ENCODE measurements around the gene PIEZO2. TPM values are rescaled to one million over a fixed set of nuclear protein-coding genes. Genes with fewer than 3 reads are reported as not detected.
"Not testable (repeated sequence)": the region's sequence is repeated elsewhere in the genome, so short reads cannot be mapped to it uniquely, and the experiment has no call there.

PIEZO2 gene
- total RNA-seq, 2 experiments from 2014 or later = not detected

GRCh38 chr18:11146238-11146946 is 3.0 kb downstream of the PIEZO2 start:
- no peak for DNase-seq
- no peak overlapping the region for H3K4me3 Mint-ChIP-seq
- peaks cover 38% of the 10 kb centered on the region for H3K27me3 Mint-ChIP-seq
- no peaks in the 10 kb centered on the region for H3K4me1 Mint-ChIP-seq
- POLR2A ChIA-PET = no interaction called here
- H3K27ac Mint-ChIP-seq = no peak overlapping the region
- CTCF ChIA-PET = no interaction called here
- no peaks in the 10 kb centered on the region for H3K9me3 Mint-ChIP-seq
- no peaks in the 10 kb centered on the region for H3K36me3 Mint-ChIP-seq (ENCODE audit: low read depth)

GRCh38 chr18:11145413-11146191 is 3.8 kb downstream of the PIEZO2 start:
- DNase-seq = no peak
- no peak overlapping the region for H3K4me3 Mint-ChIP-seq
- H3K36me3 Mint-ChIP-seq (ENCODE audit: low read depth) = no peaks in the 10 kb centered on the region
- CTCF ChIA-PET = no interaction called here
- H3K9me3 Mint-ChIP-seq = no peaks in the 10 kb centered on the region
- peaks cover 30% of the 10 kb centered on the region for H3K27me3 Mint-ChIP-seq
- no peaks in the 10 kb centered on the region for H3K4me1 Mint-ChIP-seq
- POLR2A ChIA-PET = no interaction called here
- H3K27ac Mint-ChIP-seq = no peak overlapping the region

- Mint-ChIP-seq H3K27me3 (no peaks in the 10 kb centered on the region), H3K27ac (no peak overlapping the region), H3K4me3 (no peak overlapping the region), H3K9me3 (no peaks in the 10 kb centered on the region), H3K36me3 (ENCODE audit: low read depth) (no peaks in the 10 kb centered on the region), H3K4me1 (no peaks in the 10 kb centered on the region)
- ChIA-PET POLR2A (no interaction called here), CTCF (no interaction called here)
- no peak for DNase-seq
Measured at GRCh38 chr18:11137400-11137799, 12.0 kb downstream of the PIEZO2 start.

DNA sequence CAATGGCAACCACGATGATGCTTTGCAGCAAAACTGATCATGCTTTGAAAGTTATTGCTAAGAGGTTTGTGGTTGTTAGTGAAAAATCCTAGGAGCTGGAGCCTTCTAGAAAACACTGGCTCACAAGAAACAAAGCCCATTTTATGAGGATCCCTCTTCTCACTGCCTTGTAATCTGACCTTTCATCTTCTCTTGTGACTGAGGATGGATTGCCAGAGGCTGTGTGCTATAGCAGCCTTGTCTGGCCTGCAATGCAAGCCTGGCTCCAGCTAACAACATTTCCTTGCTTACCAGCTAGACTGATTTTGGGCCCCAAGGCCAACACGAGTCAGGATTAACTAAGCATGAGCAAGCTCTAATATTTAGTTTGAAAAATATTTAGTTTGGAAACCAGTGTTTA is 13.1 kb downstream of the PIEZO2 start:
- CTCF ChIA-PET = no interaction called here
- Mint-ChIP-seq H3K27me3 (no peaks in the 10 kb centered on the region), H3K36me3 (ENCODE audit: low read depth) (no peaks in the 10 kb centered on the region), H3K9me3 (no peaks in the 10 kb centered on the region), H3K4me3 (no peak overlapping the region), H3K27ac (no peak overlapping the region), H3K4me1 (no peaks in the 10 kb centered on the region)
- POLR2A ChIA-PET = no interaction called here
- no peak for DNase-seq

DNA sequence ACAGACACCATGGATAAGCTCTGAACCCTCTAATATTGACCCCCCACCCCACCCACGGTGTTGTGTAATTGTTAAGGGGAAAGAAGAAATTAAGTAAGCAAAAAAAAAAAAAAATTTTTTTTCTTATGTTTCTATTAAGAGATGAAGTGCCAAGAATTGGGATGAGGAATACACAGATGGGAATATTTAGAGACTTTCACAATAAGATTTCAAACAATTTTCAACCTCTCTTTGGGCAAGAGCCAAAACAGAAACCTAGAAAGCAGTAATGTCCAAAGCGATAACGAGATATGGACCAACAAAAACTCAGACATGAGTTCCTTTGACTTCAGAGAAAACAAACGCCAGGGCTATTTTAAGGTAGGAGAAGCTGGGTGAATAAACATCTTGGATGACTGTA is 14.4 kb downstream of the PIEZO2 start:
- Mint-ChIP-seq H3K4me3 (no peak overlapping the region), H3K36me3 (ENCODE audit: low read depth) (no peaks in the 10 kb centered on the region), H3K27ac (no peak overlapping the region), H3K9me3 (no peaks in the 10 kb centered on the region), H3K27me3 (no peaks in the 10 kb centered on the region), H3K4me1 (no peaks in the 10 kb centered on the region)
- no peak for DNase-seq
- CTCF ChIA-PET = interaction anchor here (1.6 kb wide), 1 partner anchor 21 kb away, joined by 3 read pairs; no protein-coding TSS in a partner anchor
- POLR2A ChIA-PET = no interaction called here

DNA sequence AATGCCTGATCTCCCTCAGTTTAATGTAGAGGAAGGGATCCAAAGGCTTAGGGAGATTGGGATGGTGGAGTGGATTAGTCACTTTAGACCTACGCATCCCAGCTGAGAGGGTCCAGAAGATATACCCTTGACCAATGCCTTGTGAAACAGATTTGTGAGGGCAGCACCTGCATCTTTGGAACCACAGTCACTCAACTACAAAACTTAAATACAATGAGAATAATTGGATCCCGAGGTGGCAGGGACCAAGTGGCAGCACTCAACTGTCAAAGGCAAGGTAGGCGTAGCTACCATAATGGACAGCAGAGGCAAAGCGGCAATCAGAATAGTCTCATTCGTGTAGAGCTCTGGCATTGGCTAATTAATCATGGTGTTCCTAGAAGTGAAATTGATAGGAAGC is 20.3 kb downstream of the PIEZO2 start:
- H3K4me1 Mint-ChIP-seq; DNase-seq; CTCF ChIA-PET; POLR2A ChIA-PET; H3K27ac Mint-ChIP-seq; H3K36me3 Mint-ChIP-seq (ENCODE audit: low read depth); H3K4me3 Mint-ChIP-seq; H3K27me3 Mint-ChIP-seq; H3K9me3 Mint-ChIP-seq: not testable (repeated sequence)

DNA sequence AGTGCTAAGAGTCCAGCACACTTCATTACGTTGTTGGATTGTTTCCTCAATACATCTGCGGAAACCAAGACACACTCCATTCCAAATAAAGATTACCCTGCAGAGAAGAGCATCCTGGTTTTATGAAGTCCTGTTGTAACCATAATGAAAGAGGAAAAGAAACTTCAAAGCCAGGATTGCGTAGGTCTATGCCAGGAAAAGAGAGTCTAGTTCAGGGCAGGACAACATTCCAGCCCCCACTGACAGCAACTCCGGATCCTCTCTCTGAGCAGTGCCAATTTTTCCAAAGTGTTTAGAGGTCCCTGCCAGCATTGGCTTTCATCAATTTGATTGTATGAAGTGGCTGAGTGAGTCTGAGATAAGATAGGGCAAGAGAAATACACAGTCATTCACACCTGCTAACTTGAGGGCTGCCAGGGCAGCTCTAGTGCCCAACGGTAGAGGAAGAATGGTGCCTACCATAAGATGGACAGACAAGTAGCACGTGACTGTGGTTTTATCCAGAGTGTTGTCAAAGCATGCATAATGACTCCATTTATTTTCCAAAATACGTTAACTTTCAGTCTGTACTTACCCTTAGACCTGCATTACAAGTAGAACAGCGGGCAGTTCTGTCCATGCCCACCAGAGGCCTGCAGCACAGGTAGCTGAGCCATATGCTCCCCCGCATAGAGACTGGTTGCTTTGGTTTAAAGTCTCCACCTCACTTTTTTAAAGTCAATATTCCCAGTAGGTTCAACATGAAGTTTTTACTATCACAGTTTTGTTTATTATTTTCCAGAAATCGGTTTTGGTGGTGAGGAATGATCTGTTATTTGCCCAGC is 23.7 kb downstream of the PIEZO2 start:
- ChIA-PET CTCF (no interaction called here), POLR2A (no interaction called here)
- no peaks in the 10 kb centered on the region for H3K4me1 Mint-ChIP-seq
- DNase-seq = no peak
- H3K27me3 Mint-ChIP-seq = no peaks in the 10 kb centered on the region
- no peak overlapping the region for H3K27ac Mint-ChIP-seq
- no peaks in the 10 kb centered on the region for H3K36me3 Mint-ChIP-seq (ENCODE audit: low read depth)
- no peaks in the 10 kb centered on the region for H3K9me3 Mint-ChIP-seq
- no peak overlapping the region for H3K4me3 Mint-ChIP-seq

- DNase-seq = no peak
- Mint-ChIP-seq H3K36me3 (ENCODE audit: low read depth) (no peaks in the 10 kb centered on the region), H3K27me3 (no peaks in the 10 kb centered on the region), H3K27ac (no peak overlapping the region), H3K4me1 (no peaks in the 10 kb centered on the region), H3K4me3 (no peak overlapping the region), H3K9me3 (no peaks in the 10 kb centered on the region)
- POLR2A ChIA-PET = no interaction called here
- CTCF ChIA-PET = no interaction called here
Measured at GRCh38 chr18:11124054-11124453, 25.3 kb downstream of the PIEZO2 start.

DNA sequence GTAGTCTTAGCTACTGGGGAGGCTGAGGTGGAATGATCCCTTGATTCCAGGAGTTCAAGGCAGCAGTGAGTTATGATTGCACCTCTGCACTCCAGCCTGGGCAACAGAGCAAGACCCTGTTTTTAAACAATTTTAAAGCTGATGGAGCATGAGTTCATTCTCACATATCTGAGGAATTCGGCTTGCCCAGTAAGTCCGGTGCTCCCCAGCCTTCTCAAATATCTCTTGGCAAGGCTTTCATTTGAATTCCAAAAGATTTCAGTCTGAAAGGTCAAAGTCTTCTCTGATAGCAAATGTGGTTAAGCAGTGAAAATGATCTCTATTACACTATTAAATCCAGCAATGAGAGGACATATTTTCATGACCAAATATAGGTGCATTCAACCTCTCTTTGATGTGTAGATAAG is 27.9 kb downstream of the PIEZO2 start:
- ChIA-PET POLR2A (interaction anchor here (0.6 kb wide), 1 partner anchor 112 kb away, joined by 3 read pairs; no protein-coding TSS in a partner anchor), CTCF (interaction anchor here (1.1 kb wide), 1 partner anchor 16 kb away, joined by 3 read pairs; no protein-coding TSS in a partner anchor)
- no peak overlapping the region for H3K4me3 Mint-ChIP-seq
- H3K27ac Mint-ChIP-seq = no peak overlapping the region
- H3K4me1 Mint-ChIP-seq = no peaks in the 10 kb centered on the region
- H3K36me3 Mint-ChIP-seq (ENCODE audit: low read depth) = no peaks in the 10 kb centered on the region
- no peaks in the 10 kb centered on the region for H3K27me3 Mint-ChIP-seq
- H3K9me3 Mint-ChIP-seq = no peaks in the 10 kb centered on the region
- no peak for DNase-seq

DNA sequence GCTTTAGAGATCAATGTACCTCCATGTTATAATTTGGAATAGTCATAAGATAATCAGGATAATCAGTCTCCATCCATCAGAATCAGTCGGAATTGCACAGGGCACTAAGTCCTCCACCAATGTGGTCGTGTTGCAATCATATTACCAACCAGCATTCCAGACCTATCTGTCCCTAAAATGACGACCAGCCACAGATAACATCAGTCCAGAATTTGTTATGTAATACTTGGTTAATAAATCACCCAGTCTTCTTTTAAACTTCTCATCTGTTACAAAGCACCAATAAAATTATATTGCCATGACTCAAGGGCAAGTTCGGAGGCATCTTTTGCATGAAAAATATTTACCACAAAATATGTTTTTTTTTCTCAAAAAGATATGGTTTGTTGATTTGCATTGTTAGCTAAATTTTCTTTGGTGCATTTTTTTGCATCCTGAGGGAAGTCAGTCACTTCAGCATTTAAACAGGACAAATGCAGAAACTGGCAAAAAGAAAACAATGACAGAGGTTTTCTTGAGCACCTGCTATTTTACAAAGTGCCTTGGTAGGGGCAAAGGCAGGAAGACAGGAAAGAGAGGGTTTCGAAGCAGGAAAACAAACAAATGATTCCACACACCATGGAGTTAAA is 29.3 kb downstream of the PIEZO2 start:
- Mint-ChIP-seq H3K4me3 (no peak overlapping the region), H3K36me3 (ENCODE audit: low read depth) (no peaks in the 10 kb centered on the region), H3K27me3 (no peaks in the 10 kb centered on the region), H3K9me3 (no peaks in the 10 kb centered on the region), H3K27ac (no peak overlapping the region), H3K4me1 (no peaks in the 10 kb centered on the region)
- CTCF ChIA-PET = no interaction called here
- DNase-seq = no peak
- POLR2A ChIA-PET = no interaction called here

GRCh38 chr18:11119550-11119949 is 29.8 kb downstream of the PIEZO2 start:
- Mint-ChIP-seq H3K27ac (no peak overlapping the region), H3K4me3 (no peak overlapping the region), H3K36me3 (ENCODE audit: low read depth) (no peaks in the 10 kb centered on the region), H3K9me3 (no peaks in the 10 kb centered on the region), H3K27me3 (no peaks in the 10 kb centered on the region), H3K4me1 (no peaks in the 10 kb centered on the region)
- CTCF ChIA-PET = no interaction called here
- POLR2A ChIA-PET = no interaction called here
- DNase-seq = no peak

DNA sequence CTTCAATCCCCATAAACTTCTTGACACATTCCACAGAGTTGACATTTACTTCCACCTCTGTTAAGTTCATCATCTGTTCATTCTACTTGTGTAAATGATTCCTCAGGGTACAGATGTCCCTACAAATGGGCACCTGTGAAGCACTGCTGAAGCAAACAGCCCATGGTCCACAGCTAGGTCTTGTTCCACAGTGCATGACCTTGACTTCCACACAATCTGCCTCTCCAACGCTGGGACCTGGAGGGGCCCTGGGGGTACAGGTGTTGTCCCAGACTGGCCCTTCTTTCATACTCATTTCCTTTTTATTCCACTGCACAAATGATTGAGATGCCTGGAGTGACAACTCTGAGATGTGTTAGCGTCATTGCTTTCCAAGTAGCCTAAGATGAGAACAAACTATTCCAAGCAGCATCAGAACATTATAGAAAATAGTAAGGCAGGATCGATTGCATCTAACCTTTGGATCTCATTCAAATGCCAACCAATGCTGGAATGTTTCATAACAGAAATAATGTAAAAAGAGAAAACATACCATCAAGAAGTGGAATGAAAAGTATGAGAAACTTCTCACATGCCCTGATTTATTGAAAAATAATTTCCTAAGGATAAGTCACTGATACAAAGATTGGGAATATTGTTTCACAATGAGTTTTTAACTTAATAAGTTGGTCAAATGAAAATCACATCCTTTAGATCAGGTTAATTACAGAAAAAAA is 31.2 kb downstream of the PIEZO2 start:
- H3K9me3 Mint-ChIP-seq = no peaks in the 10 kb centered on the region
- H3K4me1 Mint-ChIP-seq = no peaks in the 10 kb centered on the region

More for the DNA sequence above, 31.2 kb downstream of the PIEZO2 start:
- ChIA-PET CTCF (no interaction called here), POLR2A (no interaction called here)
- Mint-ChIP-seq H3K36me3 (ENCODE audit: low read depth) (no peaks in the 10 kb centered on the region), H3K27me3 (no peaks in the 10 kb centered on the region), H3K4me3 (no peak overlapping the region), H3K27ac (no peak overlapping the region)
- DNase-seq = no peak
